ENCODE measurements around the gene SIRT5.

The SIRT5 gene

DNA sequence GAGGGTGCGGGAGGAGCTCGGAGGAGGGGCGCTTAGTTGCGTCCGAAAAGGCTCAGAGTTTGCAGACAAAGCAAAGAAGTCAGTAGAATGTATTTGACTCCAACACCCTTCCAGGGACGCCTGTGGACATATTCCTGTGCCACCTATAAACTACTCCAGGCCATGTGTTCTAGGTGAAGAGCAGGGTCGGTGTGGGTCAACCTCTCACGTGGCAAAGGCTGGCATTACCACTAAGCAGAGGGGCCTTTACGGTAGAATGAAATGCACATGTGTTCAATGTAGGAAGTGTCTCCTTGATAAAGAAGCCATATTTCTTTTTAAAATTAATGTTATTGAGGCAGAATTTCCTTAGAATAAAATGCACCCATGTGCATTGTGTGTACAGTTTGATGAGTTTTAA, 15.4 kb downstream of the SIRT5 start:
- no peak for DNase-seq (ENCODE audit: low read depth)

GRCh38 chr6:13590574-13591153, 16.3 kb downstream of the SIRT5 start:
- DNase-seq (ENCODE audit: low read depth) = no peak

DNA sequence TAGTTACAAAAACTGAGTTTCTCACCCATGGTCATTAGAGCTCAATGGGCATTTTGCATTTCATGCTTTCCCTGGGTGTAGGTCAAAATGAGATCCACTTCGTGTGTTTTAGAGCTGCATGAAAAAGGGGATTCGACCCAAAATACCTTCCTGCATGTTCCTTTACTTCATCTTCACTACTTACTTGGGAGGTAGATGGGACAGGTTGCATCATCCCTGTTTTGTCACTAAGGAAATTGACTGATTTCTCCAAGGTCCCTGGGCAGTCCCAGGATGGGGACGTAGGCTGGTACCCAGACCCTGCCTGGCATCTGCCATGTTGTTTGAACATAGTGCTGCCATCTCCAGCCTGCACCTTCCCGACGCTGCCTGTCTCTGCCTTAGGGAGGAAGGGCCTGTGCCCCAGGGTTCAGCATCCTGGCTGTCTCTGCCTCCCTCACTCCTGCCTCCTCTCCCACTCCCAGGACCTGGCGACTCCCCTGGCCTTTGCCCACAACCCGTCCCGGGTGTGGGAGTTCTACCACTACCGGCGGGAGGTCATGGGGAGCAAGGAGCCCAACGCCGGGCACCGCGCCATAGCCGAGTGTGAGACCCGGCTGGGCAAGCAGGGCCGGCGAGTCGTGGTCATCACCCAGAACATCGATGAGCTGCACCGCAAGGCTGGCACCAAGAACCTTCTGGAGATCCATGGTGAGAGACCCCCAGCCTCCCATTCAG, 17.0 kb downstream of the SIRT5 start:
- no peak for DNase-seq (ENCODE audit: low read depth)

GRCh38 chr6:13593103-13593502, 18.7 kb downstream of the SIRT5 start:
- no peak for DNase-seq (ENCODE audit: low read depth)

DNA sequence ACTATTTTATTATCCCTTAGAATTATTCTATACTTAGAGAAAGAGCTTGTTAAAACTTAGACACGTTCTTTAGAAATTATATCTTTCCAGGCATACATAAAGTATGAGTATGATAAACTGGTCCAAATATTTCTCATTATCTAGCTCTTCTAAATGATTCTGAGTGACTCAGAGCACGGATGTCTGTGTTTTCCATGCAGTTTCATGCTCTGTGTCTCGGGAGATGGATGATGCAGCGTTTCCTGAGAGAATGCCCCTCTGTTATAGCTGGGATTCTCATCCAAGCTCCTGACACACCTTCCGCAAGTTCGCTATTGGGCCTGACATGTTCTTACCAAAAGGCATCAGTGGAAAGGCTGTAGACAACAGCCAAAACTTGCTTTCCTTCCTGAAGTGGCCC, 19.3 kb downstream of the SIRT5 start:
- no peak for DNase-seq (ENCODE audit: low read depth)

DNA sequence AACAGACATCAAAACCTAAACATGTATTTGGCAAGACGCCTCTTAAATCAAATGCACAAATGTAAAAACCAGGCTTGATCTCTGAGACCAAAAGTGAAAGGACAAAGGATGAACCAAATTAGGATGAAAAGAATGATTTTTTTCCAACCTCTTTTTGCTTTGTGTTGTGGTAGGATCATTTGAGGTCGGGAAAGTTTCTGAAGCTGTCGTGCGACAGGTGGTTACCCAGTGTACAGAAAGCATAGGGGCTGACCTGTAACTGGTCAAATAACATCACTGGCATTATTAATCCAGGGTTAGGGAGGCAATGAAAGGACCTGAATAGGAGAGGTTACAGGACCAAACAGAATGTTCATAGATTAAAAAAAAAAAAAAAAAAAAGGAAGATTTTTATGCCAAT, 22.7 kb downstream of the SIRT5 start:
- no peak for DNase-seq (ENCODE audit: low read depth)

DNA sequence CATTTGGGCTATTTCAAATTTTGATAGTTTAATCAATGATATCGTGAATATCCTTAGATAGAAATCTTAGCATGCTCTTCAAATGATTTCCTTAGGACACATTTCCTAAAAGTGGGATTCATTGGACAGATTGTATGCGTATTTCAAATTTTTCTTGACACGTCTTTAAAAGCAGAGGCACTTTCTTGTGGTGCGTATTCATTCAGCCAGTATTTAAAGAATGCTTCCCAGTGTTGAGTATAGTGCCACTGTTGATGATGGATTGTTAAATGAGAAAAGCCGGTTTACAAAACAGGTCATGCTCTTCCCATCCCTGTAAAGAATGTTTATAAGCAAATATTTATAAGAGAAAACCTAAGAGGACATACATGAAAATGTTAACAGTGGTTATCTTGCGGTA, 25.6 kb downstream of the SIRT5 start:
- DNase-seq (ENCODE audit: low read depth) = no peak

- DNase-seq (ENCODE audit: low read depth) = no peak
Observed at GRCh38 chr6:13604135-13604534, 29.7 kb downstream of the SIRT5 start.

- no peak for DNase-seq (ENCODE audit: low read depth)
Observed at GRCh38 chr6:13604546-13605416, 30.4 kb downstream of the SIRT5 start.

GRCh38 chr6:13605634-13606033, 31.2 kb downstream of the SIRT5 start:
- DNase-seq (ENCODE audit: low read depth) = no peak

DNA sequence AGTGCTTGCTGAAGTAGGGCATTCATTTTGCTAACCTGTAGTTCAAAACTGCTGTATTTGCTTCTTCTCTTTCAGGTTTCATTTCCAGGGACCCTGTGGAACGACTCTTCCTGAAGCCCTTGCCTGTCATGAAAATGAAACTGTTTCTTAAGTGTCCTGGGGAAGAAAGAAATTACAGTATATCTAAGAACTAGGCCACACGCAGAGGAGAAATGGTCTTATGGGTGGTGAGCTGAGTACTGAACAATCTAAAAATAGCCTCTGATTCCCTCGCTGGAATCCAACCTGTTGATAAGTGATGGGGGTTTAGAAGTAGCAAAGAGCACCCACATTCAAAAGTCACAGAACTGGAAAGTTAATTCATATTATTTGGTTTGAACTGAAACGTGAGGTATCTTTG, 37.3 kb downstream of the SIRT5 start:
- no peak for DNase-seq (ENCODE audit: low read depth)

- DNase-seq (ENCODE audit: low read depth) = no peak
Observed at GRCh38 chr6:13613029-13613594, 38.7 kb downstream of the SIRT5 start.

DNA sequence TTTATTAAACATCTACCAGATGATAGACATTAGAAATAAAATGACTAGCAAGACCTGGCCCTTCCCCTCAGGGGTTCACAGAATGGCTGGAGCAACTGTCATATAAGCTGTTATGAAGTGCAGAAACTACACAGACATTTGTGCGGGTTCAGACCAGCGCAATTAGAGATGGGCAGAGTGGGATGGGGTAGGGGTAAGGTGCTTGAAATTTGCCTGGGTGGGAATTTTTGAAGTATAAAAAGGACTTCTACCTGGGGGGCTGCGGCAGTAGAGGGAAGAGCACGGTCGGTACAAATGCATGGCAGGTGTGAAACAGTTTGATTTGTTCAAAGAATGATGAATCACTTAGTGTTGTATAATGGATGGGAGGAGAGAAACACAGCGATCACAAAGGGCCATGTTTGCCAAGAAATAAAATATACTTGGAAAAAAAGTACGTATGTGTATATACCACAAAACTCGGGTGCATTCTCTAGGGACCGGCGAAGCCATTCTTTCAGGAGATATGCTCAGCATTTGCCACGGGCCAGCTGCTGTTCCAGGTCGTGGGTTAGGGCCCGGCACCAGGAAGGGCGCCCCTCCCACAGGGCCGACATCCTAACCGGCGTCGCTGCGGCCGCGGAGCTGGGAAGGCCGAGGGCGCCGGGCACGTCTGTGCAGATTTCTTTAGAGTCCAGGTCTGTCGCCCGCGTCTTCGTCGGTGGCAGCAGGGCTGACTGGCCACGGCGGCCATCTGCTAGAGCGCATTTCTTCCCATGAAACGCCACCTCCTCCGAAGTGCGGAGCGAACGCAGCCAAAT, 39.9 kb downstream of the SIRT5 start:
- DNase-seq (ENCODE audit: low read depth) = no peak

- peak; percentile 99 for DNase-seq (ENCODE audit: low read depth)
Observed at GRCh38 chr6:13614926-13615791, 40.8 kb downstream of the SIRT5 start, which contains the start of gene NOL7. Gene NOL7 (plus strand): TSS chr6:13615335. CDS start chr6:13615359, 24 bp downstream.

GRCh38 chr6:13615792-13616120, 41.4 kb downstream of the SIRT5 start:
- no peak for DNase-seq (ENCODE audit: low read depth)

DNA sequence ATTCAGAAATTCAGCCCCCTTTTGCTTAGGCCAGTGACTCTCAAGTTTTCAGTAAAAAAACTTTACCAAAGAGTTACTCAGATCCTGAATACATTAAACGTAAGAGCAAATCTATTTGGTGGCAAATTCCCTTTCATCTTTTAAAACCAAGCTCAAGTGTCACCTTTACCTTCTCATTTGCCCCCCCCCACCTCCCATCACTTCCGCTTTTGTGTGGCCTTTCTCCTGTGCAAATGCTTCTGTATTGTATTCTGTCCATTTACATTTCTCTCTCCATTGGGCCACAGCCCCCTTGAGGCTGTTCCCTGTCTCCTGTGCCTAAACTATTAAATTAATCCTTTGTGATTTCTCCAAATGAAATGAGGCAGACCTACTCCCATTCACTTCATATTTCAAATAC, 42.7 kb downstream of the SIRT5 start:
- DNase-seq (ENCODE audit: low read depth) = no peak

- DNase-seq (ENCODE audit: low read depth) = no peak
Observed at GRCh38 chr6:13624871-13625288, 50.5 kb downstream of the SIRT5 start.

GRCh38 chr6:13629459-13630116, 55.2 kb downstream of the SIRT5 start:
- DNase-seq (ENCODE audit: low read depth) = no peak

DNA sequence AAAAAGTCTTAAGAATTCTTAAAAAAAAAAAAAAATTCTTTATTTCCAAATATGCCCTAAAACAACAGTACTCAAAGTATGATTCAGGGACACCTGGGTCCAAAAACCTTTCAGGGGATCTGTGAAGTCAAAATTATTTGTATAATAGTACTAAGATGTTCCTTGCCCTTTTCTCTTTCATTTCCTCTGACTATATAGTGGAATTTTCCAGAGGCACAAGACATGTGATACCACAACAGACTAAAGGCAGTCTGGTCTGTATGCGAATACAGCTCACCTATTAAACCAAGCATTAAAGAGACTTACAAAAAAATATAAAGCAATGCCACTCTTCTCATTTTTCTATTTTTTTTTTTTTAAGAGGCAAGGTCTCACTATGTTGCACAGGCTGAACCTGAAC, 56.1 kb downstream of the SIRT5 start:
- DNase-seq (ENCODE audit: low read depth) = no peak

GRCh38 chr6:13633343-13633742, 58.9 kb downstream of the SIRT5 start:
- DNase-seq (ENCODE audit: low read depth) = no peak

Data from stimulated activated CD8-positive, alpha-beta memory T cell treated with anti-CD3 and anti-CD28 coated beads, Interleukin-12 subunit alpha, Interleukin-12 subunit beta, amount 100 ng/mL, for 1 hour (primary cell).